GM21529 (cell line): ENCODE data around the gene PSMA8.
"Not testable (repeated sequence)": the region's sequence is repeated elsewhere in the genome, so short reads cannot be mapped to it uniquely, and the experiment has no call there.

Source experiments
- ATAC-seq: cut with Tn5 transposase; IDR thresholded peaks from one replicate; pipeline ENCODE4 v1.9.1; 2021; ENCODE audit not compliant: unreplicated experiment

PSMA8 gene

DNA sequence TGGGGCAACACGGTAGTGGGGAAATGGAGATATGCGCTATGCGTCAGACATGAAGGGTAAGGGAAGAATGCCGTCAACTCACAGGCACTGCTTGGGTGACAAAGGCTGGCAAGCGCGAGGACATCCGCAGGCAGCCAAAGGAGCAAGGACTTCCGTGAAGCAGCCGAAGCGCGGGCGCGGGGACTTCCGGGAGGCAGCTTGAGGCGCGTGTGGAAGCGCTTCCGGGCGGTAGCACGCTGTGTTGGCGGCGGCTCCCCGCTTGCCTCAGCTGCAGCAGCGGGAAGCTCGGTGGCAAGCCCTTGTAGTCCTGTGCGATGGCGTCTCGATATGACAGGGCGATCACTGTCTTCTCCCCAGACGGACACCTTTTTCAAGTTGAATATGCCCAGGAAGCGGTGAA is at the start of gene PSMA8:
Gene PSMA8, plus strand, starts transcription at position 218 of the 400 bp plus-strand sequence. Its CDS starts 97 bp downstream, at position 315.
- peak; percentile 60 for ATAC-seq

DNA sequence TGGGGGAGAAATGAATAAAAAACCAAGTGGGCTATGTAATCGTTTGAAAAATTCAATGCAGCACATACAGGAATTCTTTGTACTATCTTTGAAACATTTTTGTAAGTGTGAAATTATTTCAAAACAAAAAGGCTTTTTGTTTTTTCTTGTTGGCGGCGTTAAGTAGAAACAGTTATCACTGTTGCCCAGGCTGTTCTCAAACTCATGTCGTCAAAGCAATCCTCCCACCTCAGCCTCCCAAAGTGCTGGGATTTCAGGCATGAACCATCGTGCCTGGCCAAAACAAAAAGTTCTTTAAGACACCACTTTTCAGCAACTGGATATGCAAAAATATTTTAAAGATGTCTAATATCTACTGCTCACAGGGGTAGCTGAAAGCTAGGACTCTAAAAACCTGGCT is 48.6 kb upstream of the PSMA8 start:
- ATAC-seq: no peak

DNA sequence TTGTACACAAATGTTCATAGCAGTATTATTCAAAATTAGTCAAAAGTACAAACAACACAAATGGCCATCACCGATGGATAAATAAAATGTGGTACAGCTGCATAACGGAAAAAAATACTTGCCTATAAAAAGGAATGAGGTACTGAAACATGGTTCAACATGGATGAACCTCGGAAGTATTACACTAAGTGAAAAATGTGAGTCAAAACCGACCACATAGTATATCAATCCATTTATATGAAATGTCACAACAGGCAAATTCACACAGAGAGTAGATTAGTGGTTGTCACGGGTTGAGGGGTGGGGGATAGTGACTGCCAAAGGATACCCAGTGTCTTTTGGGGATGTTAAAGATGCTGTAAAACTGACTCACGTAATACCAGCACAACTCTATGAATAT is 46.7 kb upstream of the PSMA8 start:
- no peak for ATAC-seq

DNA sequence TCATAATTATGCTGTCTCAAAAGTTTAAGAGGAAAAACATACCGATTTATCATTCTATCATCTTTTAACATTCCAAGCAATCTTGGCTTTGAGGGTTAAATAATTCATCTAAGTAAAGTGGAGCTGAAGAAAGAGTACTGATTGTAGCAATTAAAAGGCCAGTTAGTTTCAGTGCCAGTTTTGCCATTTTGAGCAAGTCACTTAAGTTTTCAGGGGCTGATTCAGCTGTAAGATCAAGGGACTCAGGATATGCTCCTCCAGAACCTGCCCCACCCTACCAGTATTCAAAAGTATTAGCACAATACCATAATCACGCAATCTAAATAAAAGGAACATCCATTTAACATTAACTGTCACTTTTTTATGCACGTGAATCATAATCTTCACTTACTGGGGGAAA is 45.2 kb upstream of the PSMA8 start:
- no peak for ATAC-seq

DNA sequence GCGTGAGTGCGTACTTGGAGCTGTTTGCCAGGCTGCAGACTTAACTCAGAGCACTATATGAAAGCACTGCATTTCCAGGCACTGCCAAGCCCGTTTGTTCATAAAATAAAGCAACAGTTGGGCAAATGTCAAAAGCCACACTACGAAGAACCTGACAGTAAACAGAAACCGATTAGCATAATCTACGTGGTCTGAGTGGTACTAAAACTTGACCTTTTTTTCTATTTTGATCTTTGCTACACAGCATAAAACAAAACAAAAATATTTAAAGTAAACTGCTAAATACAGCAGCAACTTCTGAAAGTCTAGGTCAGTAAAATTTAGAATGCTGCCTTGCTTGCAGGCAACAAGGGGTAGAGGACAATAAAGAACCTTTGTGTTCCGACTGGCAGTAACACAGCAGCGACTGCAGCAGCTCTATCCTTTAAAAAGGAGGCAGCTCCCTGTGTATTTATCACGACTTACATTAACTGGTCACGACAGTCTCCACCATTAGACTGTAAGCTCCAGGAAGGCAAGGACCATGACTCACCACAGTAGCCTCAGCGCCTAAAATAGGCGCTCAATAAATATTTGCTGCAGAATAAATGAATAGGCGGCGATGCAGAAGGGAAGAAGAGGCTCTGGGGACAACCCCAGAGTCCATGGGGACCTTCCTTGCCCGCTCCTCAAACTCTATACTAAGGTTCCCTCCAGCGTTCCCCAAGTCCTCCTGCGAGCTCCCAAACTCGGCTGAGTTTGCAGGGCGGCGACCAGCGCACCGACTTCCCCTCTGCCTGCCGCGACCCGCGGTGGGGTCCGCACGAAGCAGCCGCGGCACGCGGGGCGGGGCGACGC is 44.2 kb upstream of the PSMA8 start:
- ATAC-seq: peak; percentile 12

DNA sequence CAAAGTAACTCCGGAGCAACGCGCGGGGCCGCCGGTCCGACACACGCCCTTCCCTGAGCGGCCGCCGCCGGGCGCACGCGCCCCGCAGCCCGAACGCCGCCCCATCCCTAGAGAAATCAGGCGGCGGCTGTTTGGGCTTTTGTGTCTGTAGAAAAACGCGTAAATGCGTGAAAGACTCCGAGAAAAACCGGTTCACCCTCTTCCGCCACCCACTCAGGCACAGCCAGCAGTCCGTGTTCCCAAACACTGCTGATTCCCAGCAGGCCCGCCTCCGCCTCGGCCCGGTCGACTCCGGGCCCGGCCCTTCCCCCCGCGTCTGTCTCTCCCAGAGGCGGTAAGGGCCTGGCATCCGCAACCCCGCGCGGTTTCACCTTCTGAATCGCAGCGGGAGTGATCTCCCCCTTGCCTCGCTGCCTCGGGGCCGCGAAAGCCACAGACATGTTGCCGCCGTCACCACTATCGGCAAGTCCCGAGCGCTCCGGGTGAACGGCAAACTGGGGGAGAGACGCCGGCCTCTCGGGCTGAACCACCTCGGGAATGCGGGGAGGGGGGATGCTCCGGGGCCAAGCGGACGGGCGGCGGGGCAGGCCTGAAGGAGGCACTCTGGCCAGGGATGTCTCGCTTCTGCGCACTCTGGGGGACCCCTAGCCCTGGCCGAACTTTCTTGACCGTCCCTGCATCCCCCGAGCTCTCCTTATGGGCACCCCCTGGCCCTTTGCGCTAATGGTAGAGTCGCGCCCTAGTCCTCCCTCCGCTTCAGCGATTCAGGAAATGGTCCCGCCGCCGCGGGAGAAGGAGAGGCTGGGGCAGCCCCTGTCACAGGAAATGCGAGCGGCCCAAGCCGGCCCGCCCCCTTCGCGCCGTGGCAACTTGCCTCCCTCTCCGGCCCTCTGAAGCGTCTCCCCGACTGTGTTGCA is 43.3 kb upstream of the PSMA8 start, which contains the start of gene SS18:
Gene SS18, minus strand, starts transcription at position 484 of the 917 bp plus-strand sequence. Its CDS starts 44 bp downstream, at position 440.
- peak; percentile 76 for ATAC-seq

DNA sequence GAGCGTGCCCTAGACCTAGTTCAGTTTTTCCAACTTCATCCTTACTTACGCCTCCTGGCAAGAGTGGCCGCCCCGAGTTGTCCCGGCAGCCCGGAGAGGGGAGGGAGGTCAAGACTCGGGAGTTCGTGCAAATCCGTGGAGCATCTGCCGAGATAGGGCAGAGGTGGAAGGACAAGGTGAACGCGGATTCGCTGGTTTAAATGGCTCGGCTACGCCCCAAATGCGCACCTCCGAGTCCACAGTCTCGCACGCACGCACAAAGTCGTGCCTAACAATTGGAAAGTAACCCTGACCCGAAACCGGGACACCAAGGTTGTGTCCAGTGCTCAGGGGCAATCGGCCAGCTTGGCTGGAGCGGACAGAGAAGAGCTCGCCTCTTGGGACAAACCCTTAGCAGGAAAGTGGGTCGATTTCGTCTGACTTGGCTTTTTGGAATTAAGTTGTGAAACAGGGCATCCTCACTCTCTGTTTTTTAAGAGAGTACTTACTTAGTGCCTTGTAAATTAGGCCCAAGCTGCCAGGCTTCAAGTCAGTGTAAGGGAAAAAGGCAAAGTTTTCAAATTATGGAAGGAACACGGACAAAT is 42.5 kb upstream of the PSMA8 start:
- peak; percentile 34 for ATAC-seq

DNA sequence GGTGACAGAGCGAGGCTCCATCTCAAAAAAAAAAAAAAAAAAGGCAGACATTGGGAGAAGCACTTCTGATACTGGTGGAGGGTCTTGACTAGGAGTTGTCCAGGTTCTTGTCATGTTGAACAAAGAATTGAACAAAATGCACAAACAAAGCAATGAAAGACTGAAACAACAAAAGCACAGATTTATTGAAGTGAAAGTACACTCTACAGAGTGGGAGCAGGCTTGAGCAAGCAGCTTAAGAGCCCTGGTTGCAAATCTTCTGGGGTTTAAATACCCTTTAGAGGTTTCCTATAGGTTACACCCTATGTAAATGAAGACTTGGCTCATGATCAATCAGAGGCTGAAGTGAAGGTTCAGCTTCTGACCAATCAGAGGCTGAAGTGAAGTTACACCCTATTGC is 36.8 kb upstream of the PSMA8 start:
- ATAC-seq: no peak

DNA sequence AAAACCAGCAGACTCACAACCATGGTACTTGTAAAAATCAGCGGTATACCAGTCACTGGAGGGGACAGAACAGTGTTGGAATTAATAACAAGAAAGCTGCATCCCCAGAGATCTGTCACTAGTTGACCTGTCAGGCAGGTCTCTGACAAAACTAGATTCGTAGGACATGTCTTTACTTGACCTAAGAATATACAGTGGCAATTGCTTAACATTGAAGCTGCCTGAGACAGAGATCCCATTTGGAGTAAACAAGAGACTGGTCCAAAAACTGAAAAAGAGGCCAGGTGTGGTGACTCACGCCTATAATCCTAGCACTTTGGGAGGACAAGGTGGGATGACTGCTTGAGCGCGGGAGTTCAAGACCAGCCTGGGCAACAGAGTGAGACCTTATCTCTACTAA is 36.1 kb upstream of the PSMA8 start:
- no peak for ATAC-seq

DNA sequence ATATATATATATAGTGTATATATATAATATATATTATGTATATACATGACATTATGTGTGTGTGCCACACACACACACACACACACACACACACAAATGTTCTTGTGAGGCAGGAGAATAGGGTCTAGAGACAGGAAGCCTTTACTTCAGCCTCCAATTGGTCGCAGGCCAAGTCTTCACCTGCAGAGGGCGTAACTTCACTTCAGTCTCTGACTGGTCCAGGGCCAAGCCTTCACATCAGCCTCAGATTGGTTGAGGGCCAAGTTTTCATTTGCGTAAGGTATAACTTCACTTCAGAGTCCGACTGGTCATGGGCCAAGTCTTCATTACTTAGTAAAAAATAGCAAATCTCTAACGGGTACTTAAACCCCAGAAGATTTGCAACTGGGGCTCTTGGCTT is 30.1 kb upstream of the PSMA8 start:
- ATAC-seq: no peak

DNA sequence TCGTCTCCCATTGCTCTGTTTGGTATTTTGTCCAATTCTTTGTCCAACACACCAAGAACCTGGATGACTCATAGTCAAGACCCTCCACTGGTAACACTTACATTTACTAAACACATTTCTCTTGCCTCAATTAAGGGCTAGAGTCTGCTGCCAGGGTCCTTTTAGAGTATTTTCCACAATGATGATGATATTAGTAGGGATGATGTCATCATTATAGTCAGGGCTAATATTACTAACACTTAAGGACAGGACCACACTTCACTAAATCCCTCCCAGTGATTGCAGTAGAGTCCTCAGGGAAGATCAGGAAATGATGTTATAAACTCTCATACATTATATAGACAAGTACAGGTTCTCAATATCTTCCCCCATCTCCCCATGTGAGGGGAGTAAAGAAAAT is 29.6 kb upstream of the PSMA8 start:
- no peak for ATAC-seq

DNA sequence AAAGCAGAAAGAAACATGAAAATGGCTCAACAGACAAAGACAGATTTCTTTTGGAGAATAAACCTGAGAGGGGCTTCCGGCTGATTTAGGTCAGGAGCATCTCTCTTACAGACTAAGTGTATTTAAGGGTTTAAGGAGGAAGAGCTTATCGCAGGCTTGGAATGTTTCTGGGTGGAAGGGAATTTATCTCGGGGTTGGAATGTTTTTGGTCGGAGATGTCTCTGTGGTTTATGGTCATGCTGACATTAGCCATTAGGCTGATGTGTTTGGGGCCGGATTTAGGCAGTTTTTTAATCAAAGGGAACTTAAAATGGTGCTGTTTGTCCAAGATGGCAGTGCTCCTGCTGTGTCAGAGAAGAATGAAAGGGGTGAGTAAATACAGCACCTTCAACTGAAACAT is 14.4 kb upstream of the PSMA8 start:
- ATAC-seq: no peak

DNA sequence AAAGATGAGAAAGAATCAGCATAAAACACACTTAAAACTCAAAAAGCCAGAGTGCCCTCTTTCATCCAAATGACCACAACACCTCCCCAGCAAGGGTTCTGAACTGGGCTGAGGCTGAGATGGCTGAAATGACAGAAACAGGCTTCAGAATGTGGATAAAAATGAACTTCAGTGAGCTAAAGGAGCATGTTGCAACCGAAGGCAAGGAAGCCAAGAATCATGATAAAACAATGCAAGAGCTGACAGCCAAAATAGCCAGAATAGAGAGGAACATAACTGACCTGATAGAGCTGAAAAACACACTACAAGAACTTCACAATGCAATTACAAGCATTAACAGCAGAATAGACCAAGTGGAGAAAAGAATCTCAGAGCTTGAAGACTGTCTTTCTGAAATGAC is 12.2 kb upstream of the PSMA8 start:
- no peak for ATAC-seq

DNA sequence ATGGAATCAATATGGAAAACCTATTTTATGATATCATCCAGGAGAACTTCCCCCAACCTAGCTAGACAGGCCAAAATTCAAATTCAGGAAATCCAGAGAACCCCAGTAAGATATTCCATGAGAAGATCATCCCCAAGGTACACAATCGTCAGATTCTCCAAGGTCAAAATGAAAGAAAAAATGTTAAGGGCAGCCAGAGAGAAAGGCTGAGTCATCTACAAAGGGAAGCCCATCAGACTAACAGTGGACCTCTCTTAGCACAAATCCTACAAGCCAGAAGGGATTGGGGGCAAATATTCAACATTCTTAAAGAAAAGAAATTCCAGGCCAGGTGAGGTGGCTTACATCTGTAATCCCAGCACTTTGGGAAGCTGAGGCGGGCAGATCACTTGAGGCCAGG is 11.7 kb upstream of the PSMA8 start:
- not testable (repeated sequence) for ATAC-seq

DNA sequence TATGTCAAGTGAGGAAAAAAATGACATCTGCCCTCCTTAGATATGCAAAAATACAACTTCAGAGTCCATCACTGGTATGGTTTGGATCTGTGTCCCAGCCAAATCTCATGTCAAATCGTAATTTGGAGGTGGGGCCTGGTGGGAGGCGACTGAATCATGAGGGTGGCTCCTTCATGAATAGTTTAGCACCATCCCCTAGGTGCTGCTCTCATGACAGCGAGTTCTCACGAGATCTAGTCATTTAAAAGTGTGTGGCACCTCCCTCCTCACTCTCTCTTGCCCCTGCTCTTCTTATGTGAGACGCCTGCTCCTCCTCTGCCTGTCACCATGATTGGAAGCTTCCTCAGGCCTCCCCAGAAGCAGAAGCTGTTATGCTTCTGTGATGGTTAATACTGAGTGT is 5.9 kb upstream of the PSMA8 start:
- no peak for ATAC-seq

DNA sequence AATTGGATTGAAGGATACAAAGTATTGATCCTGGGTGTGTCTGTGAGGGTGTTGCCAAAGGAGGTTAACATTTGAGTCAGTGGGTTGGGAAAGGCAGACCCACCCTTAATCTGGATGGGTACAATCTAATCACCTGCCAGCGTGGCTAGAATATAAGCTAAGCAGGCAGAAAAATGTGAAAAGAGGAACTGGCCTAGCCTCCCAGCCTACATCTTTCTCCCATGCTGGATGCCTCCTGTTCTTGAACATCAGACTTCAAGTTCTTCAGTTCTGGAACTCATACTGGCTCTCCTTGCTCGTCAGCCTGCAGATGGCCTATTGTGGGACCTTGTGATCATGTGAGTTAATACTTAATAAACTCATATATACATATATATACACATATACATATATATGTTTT is 5.5 kb upstream of the PSMA8 start:
- ATAC-seq: not testable (repeated sequence)

DNA sequence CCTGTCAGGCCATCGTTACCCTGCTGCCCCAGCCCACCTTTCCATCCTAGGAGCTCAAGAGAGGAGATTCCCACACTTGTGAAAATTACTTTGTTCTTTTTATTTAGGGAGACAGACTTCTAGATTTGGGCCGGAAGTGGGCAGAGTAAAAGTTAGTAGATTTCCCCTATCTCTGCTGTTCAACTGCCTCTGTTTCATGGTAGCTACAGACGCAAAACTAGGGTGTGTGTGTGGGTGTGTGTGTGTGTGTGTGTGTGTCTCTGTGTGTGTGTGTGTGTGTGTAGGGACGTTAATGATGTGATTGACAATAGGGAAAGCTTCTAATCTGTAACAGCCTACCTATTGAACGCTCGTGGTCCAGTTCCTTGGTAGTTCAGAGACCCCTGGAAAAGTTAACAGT is 438 bp downstream of the PSMA8 start:
- ATAC-seq: peak; percentile 30

DNA sequence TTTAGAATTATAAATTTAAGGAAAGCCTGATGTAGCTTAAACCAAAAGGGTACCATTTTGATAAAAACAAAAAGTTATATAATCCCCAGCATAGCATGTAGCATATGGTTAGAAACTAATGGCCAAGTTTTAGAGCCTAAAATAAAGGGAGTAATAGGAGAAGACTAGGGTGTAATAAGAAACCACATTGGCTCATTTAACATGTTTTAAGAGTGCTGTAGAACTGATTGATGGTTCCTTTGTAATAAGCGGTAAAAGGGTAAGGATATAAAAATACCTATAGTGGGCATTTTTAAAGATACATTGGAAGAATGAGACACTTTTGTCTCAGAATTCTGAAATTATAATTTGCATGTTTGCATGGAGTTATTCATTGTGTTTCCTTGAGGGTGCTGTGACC is 1.9 kb downstream of the PSMA8 start:
- no peak for ATAC-seq

DNA sequence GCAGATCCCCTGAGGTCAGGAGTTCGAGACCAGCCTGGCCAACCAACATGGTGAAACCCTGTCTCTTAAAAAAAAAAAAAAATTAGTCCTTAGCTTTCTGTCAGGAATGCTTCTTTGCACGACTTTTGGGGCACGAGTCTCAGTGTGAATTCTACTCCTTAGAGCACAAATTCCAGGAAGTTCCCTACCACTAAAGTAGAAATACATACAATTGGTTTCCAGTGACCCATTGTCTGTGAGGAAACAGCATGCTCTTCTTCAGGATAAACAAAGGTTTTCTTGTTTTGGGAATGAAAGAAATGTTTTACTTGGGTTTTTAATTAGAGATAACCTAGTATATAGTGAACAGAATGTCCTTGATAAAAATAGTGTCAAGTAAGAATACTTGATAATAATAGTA is 23.7 kb downstream of the PSMA8 start:
- no peak for ATAC-seq

DNA sequence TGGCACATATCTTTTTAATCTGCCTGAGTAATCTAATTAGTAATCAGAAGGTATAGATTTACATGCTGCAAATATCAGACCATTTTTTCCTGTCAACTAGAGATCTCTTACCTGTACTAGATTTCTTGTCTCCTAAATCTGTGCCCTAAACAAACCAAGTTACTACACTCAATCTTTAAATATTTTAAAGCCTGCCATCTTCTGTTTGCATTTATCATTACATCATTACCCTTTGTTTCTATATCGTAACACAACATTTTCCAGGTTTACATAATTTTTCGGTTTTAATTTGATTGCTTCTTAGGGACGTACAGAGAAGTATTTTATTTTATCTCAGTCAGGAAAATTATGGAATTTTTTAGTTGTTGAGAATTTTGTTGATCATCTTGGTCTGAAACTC is 25.7 kb downstream of the PSMA8 start:
- ATAC-seq: no peak

DNA sequence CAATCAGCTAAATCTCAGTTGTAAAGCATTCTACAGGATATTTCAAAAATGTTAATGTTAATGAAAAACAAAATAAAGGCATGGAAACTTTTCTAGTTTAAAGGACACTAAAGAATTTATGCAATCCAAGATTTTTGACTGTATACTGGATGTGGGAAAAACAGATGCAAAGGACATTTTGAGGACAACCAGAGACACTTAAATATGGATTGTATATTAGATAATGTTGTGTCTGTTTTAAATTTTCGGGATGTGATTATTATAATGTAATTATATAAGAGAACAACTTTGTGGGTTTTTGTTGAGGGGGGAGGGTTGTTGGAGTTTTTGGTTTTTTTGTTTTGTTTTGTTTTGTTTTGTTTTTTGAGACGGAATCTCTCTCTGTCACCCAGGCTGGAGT is 30.9 kb downstream of the PSMA8 start:
- ATAC-seq: no peak

DNA sequence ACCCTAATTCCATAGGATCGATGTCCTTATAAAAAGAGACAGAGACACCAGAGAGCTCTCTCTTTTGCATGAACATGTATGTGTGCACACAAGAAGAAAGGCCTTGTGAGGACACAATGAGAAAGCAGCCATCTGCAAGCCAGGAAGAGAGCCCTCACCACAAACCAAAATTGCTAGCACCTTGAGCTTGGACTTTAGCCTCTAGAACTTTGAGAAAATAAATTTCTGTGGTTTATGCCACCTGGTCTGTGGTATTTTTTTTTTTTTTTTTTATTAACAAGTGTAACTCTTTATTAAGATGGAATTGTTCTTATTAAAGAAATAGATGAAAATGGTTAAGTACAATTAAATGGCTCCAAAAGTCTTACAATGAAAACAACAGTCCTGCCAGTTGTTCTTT is 33.9 kb downstream of the PSMA8 start:
- peak; percentile 85 for ATAC-seq
